Measurements from ENCODE around the gene AMN.

The AMN gene

GRCh38 chr14:102966681-102967505 is 44.4 kb downstream of the AMN start:
- DNase-seq (ENCODE audit: low read depth in 2 of 2), result no peak

DNA sequence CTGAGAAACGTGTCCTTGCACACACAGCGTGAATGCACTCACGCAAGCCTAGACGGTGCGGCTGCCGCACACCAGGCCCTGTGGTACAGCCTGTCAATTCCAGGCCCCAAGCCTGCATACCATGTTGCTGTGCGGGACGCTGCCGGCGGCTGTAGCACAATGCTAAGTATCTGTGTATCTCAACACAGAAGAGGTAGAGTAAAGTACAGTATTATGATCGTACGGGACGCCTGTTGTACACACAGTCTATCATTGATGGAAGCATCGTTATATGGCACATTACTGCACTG is 45.0 kb downstream of the AMN start:
- no peak for DNase-seq (ENCODE audit: low read depth in 2 of 2)

DNA sequence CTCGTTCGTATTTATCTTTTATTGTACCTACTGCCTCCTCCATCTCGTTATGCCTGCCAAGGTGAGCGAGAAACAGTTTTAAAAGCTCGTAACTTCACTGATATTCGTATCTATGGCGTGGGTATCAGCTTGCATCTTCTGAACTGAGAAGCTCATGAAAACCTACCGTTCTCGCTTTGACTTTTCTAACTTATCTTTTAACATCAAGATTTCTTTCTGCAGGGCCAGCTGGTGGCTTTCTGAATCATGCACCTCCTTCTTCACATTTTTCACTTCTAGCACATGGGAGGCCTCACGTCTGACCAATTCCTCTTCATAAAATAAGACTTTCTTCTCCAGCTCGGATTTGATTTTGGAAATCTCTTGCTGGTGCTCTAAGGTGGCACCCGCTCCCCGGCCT is 45.8 kb downstream of the AMN start:
- no peak for DNase-seq (ENCODE audit: low read depth in 2 of 2)

DNA sequence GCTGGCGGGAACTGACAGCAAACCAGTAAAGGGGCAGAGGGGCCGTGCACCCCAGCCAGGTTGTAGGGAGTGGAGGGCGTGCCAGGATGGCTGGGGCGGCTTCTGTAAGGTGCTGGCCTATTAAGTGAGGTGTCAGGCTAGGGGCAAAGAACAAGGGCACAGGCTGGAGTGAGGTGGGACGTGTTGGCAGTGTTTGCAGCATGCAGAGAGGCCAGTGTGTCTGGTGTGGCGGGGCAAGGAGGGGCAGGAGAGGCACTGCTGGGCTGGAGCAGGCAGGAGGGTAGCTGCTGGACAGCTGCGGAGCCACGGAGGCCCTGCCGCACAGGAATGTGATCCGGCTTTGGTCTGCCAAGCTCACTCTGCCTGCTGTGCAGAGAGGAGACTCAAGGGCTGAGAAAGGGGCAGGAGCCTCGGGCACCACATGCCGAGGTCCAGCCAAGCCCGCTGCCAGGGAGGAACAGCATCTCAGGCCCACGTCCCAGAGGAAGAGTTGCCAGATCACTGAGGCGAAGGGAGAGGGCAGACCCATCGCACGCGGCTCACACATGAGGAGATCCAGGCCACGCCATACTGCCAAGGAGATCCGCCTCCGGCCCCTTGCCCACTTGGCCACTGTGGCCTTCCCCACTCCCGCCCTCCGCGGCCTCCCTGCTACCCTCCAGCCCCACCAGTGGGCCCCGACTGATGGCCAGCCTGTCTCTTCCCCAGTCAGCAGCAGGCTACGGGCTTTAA is 46.8 kb downstream of the AMN start:
- DNase-seq (ENCODE audit: low read depth in 2 of 2), result no peak

DNA sequence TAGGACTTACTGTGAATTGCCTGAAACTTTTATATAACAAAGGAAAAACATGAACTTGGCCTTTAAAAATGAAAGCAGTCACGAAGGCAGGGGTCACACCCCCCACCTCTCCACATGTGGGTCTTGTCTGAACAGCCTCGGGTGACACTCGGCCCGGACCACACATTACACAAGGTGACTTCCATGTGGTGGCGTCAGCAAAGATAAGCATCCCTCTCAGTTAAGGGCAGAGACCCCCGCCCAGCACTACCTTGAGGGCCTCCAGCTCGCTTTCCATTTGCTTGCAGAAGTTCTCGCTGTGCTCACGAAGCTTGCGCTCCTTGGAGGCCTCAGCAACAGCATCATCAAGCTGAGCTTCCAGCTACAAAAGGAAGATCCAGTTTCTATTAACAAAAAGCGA is 47.4 kb downstream of the AMN start:
- DNase-seq (ENCODE audit: low read depth in 2 of 2), result no peak

GRCh38 chr14:102970496-102970895 is 48.0 kb downstream of the AMN start:
- no peak for DNase-seq (ENCODE audit: low read depth in 2 of 2)

- DNase-seq (ENCODE audit: low read depth in 2 of 2), result no peak
These were observed 48.9 kb downstream of the AMN start for GRCh38 chr14:102971314-102971713.

GRCh38 chr14:102971836-102972606 is 49.6 kb downstream of the AMN start:
- DNase-seq (ENCODE audit: low read depth in 2 of 2), result no peak

GRCh38 chr14:102973706-102974285 is 51.3 kb downstream of the AMN start:
- DNase-seq (ENCODE audit: low read depth in 2 of 2), result no peak

DNA sequence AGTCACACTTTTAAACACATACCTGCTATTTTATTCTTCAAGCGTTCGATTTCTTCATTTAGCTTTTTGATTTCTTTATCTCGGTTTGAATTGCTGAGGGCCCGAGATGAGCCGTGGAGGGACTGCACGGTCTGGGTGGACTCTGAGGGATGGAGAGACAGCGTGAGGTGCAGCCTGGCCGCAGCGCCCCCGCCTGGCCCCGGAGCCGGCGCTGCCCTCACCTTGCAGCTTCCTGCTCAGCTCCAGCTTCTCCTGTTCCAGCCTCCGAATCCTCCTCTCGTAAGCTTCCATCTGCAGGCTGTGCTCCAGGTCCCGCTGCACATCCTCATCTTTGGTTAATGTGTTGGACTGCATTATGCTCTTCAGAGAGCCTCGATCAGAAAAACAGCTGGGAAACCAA is 53.2 kb downstream of the AMN start:
- no peak for DNase-seq (ENCODE audit: low read depth in 2 of 2)

DNA sequence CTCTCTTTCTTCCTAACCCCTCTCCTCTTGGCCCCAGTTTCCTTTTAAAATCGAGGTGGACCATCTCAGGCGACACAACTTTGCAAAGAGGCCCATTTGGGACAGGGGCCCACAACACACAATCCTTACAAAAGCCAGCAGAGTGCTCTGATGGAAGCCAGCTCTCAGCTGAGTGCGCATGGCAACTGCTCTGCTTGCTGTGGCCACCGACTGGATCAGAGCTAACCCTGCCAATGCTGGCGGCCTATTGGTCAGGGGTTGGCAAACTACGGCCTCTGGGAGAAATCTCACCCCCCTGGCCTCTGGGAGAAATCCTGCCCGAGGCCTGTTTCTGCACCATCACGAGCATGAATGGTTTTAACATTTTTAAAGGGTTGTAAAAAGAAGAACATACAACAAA is 55.0 kb downstream of the AMN start:
- no peak for DNase-seq (ENCODE audit: low read depth in 2 of 2)

- no peak for DNase-seq (ENCODE audit: low read depth in 2 of 2)
These were observed 56.9 kb downstream of the AMN start for GRCh38 chr14:102979406-102979805.

DNA sequence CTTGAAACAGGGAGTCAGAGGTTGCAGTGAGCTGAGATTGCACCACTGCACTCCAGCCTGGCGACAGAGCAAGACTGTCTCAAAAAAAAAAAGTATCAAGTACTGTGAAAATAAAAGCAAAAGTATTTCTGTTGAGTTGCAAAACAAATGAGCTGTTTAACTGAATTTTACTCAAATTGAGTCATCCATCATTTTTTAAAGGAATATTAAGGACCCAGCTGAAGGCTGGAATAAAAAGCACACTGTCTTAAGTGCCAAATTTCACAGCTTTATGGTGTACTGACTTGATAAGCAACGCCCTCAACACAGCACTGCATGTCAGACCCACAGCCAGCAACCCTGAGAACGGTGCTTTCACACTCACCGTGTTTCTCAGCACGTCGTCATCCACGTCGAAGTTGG is 57.9 kb downstream of the AMN start:
- DNase-seq (ENCODE audit: low read depth in 2 of 2), result no peak
